ENCODE results near the gene COPS7A. TPM values are rescaled to one million over a fixed set of nuclear protein-coding genes. Genes with fewer than 3 reads are reported as not detected.

Gene COPS7A
- total RNA-seq, 1 donor from 2014 or later, result 35.4 TPM

- DNase-seq (ENCODE audit: extremely low spot score in 2 of 2), result no peak
- H3K9me3 ChIP-seq, result no peaks in the 10 kb centered on the region
- peak overlapping the region; percentile 88 for H3K27ac ChIP-seq
- peak overlapping the region; percentile 68 to 100 for H3K4me3 ChIP-seq
- no peaks in the 10 kb centered on the region for H3K36me3 ChIP-seq
- TF ChIP-seq CTCF (IDR thresholded peaks at IDR 0.05) (no peak), POLR2AphosphoS5 (IDR thresholded peaks at IDR 0.05; ENCODE audit: insufficient read depth in 1 of 2, low read depth in 1 of 2) (no peak), POLR2A (IDR thresholded peaks at IDR 0.05) (no peak)
- peaks cover 38% of the 10 kb centered on the region for H3K4me1 ChIP-seq
- intact Hi-C loops (cut with DNase I), result loop anchor here (2.0 kb wide), 1 partner anchor 36 kb away; the partner anchor contains the start of gene COPS7A
- no peaks in the 10 kb centered on the region for H3K27me3 ChIP-seq
These were observed 35.3 kb upstream of the COPS7A start for GRCh38 chr12:6688543-6688998.

GRCh38 chr12:6688999-6689882 lies 34.6 kb upstream of the COPS7A start, which contains the start of gene ZNF384:
Gene ZNF384 (minus strand): TSS chr12:6689375. CDS start chr12:6679520, 9,855 bp downstream.
- peak within 1 kb of the TSS; percentile 68 to 100 for H3K4me3 ChIP-seq
- intact Hi-C loops (cut with DNase I), result loop anchor here (1.0 to 2.0 kb wide), 2 partner anchors 26 to 36 kb away; partner anchors contain the start of genes COPS7A and ING4
- no peaks in the 10 kb centered on the region for H3K27me3 ChIP-seq
- no peaks in the 10 kb centered on the region for H3K9me3 ChIP-seq
- peak within 1 kb of the TSS; percentile 88 for H3K27ac ChIP-seq
- peak in 1 of 2 donors; percentile 28 for TF ChIP-seq POLR2A (IDR thresholded peaks at IDR 0.05)
- TF ChIP-seq POLR2AphosphoS5 (IDR thresholded peaks at IDR 0.05; ENCODE audit: insufficient read depth in 1 of 2, low read depth in 1 of 2), result peak; percentile 92 to 98
- TF ChIP-seq CTCF (IDR thresholded peaks at IDR 0.05), result peak in 1 of 3 experiments; percentile 38
- H3K4me1 ChIP-seq, result peaks cover 38% of the 10 kb centered on the region
- H3K36me3 ChIP-seq, result no peaks in the 10 kb centered on the region
- DNase-seq (ENCODE audit: extremely low spot score in 2 of 2), result peak; percentile 99

- Histone ChIP-seq H3K36me3 (no peaks in the 10 kb centered on the region), H3K27ac (no peak overlapping the region), H3K9me3 (no peaks in the 10 kb centered on the region), H3K4me3 (no peak overlapping the region), H3K4me1 (peaks cover 33% of the 10 kb centered on the region), H3K27me3 (no peaks in the 10 kb centered on the region)
- no peak for TF ChIP-seq CTCF (IDR thresholded peaks at IDR 0.05)
- no peak for TF ChIP-seq POLR2AphosphoS5 (IDR thresholded peaks at IDR 0.05; ENCODE audit: insufficient read depth in 1 of 2, low read depth in 1 of 2)
- TF ChIP-seq POLR2A (IDR thresholded peaks at IDR 0.05), result no peak
- intact Hi-C loops (cut with DNase I), result no loop called here
- DNase-seq (ENCODE audit: extremely low spot score in 2 of 2), result no peak
These were observed 32.4 kb upstream of the COPS7A start for GRCh38 chr12:6691473-6691872.

- TF ChIP-seq POLR2AphosphoS5 (IDR thresholded peaks at IDR 0.05; ENCODE audit: insufficient read depth in 1 of 2, low read depth in 1 of 2) (no peak), CTCF (IDR thresholded peaks at IDR 0.05) (no peak), POLR2A (IDR thresholded peaks at IDR 0.05) (no peak)
- peaks cover 19% of the 10 kb centered on the region for H3K4me1 ChIP-seq
- no peak for DNase-seq (ENCODE audit: extremely low spot score in 2 of 2)
These were observed 31.0 kb upstream of the COPS7A start for GRCh38 chr12:6692888-6693287.

More at GRCh38 chr12:6692888-6693287, 31.0 kb upstream of the COPS7A start:
- H3K36me3 ChIP-seq, result no peaks in the 10 kb centered on the region
- no peak overlapping the region for H3K4me3 ChIP-seq
- intact Hi-C loops (cut with DNase I), result no loop called here
- H3K27me3 ChIP-seq, result no peaks in the 10 kb centered on the region
- H3K27ac ChIP-seq, result no peak overlapping the region
- no peaks in the 10 kb centered on the region for H3K9me3 ChIP-seq
